Body of pancreas (tissue), 4 donors: ENCODE measurements around the gene TNFSF15.

Experiments used
- POLR2A ChIP-seq, 3 donors: fragments of 450-650 bp; IDR thresholded peaks; one replicate each; pipeline ENCODE4 v1.6.1; 2016; ENCODE audit warnings: antibody characterized with exemption in 3 of 3, mild to moderate bottlenecking in 2 of 3
- TF ChIP-seq, protein P1 (sequence below), 7 experiments: fragments of 450-650 bp in 4 of 7; fragments of 200-600 bp in 3 of 7; sonication (generic) in 3 of 7; IDR thresholded peaks; one replicate each; pipeline ENCODE4 v1.5.1; 2016 to 2019; ENCODE audit warnings: antibody characterized with exemption in 7 of 7

DNA sequence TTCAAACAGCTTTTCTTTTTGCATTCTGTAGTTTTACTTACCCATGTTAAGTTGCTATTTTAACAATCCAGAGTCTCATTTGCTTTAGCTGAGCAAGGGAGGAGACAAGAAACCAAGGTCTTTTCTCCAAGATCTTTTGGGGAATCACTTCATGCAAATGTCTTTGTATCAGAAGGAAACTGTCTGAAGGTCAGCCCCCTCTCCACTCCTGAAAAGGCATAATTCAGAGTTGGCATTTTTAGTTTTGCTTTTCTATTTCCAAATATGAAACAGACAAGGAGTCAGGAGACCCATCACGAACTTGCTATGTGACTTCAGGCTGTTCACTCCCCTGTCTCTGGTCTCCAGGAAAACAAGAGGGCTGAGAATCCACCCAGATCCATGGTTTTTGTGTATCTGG is 12.3 kb upstream of the TNFSF15 start:
- TF ChIP-seq, protein P1, sequence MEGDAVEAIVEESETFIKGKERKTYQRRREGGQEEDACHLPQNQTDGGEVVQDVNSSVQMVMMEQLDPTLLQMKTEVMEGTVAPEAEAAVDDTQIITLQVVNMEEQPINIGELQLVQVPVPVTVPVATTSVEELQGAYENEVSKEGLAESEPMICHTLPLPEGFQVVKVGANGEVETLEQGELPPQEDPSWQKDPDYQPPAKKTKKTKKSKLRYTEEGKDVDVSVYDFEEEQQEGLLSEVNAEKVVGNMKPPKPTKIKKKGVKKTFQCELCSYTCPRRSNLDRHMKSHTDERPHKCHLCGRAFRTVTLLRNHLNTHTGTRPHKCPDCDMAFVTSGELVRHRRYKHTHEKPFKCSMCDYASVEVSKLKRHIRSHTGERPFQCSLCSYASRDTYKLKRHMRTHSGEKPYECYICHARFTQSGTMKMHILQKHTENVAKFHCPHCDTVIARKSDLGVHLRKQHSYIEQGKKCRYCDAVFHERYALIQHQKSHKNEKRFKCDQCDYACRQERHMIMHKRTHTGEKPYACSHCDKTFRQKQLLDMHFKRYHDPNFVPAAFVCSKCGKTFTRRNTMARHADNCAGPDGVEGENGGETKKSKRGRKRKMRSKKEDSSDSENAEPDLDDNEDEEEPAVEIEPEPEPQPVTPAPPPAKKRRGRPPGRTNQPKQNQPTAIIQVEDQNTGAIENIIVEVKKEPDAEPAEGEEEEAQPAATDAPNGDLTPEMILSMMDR (IDR thresholded peaks at IDR 0.05), result no peak
- no peak for TF ChIP-seq POLR2A (IDR thresholded peaks at IDR 0.05)
